ENCODE data around the gene IAH1. TPM values are rescaled to one million over a fixed set of nuclear protein-coding genes. Genes with fewer than 3 reads are reported as not detected.
A peak's percentile ranks its signal among the peaks of the same experiment; 100 is the strongest.

Gene IAH1
- polyA plus RNA-seq, 1 donor (not counting 4 experiments of a cell fraction or from before 2014, with no cell fraction given) = 65.0 TPM

DNA sequence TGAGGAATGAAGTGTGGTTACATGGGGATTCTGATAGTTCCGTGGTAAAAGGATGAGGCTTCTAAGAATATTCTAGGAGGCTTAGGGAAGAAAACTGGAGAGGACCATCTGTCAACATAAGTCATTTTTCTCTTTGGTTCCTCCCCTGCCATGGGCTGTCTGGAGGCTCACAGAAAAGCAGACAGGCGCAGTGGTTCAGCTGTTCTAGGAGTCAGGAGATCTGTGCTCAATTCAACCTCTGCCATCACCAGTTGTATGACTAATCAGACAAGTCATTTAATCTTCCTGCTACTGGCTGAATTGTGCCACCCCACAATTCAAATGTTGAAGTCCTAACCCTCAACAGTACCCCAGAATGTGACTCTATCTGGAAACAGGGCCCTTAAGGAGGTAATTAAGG, 44.9 kb downstream of the IAH1 start:
- Histone ChIP-seq H3K4me1 (ENCODE audit: control insufficient read depth, extremely low read depth, insufficient read depth, low read length) (peaks cover 2% of the 10 kb centered on the region), H3K27me3 (ENCODE audit: control insufficient read depth, extremely low read depth, insufficient read depth, low read length) (no peaks in the 10 kb centered on the region), H3K79me2 (ENCODE audit: control insufficient read depth, insufficient read depth, low read length) (no peaks in the 10 kb centered on the region), H2AFZ (ENCODE audit: control insufficient read depth, low read length) (no peak overlapping the region), H3K36me3 (ENCODE audit: control insufficient read depth in 2 of 2, extremely low read depth in 1 of 2, insufficient read depth in 2 of 2, low read length in 2 of 2) (peaks cover 8 to 9% of the 10 kb centered on the region in 2 experiments), H3K4me3 (ENCODE audit: control insufficient read depth in 2 of 3, extremely low read depth in 1 of 3, insufficient read depth in 2 of 3, low read depth in 1 of 3, low read length in 3 of 3) (no peak overlapping the region), H3K9me3 (ENCODE audit: control insufficient read depth, low read depth, low read length) (no peaks in the 10 kb centered on the region), H3K4me2 (ENCODE audit: control insufficient read depth, extremely low read depth, insufficient read depth, low read depth, low read length) (no peak overlapping the region), H4K20me1 (ENCODE audit: control insufficient read depth, extremely low read depth, insufficient read depth, low read length) (no peaks in the 10 kb centered on the region), H3K27ac (ENCODE audit: control insufficient read depth, insufficient read depth, low read length) (no peak overlapping the region), H3K9me1 (ENCODE audit: control insufficient read depth, extremely low read depth, insufficient read depth, low read length) (peaks cover 2% of the 10 kb centered on the region), H3K9ac (ENCODE audit: control insufficient read depth, extremely low read depth, insufficient read depth, low read length) (no peak overlapping the region)
- dilution Hi-C loops (cut with MboI; ENCODE audit: extremely low pct_ligation_motif_present, low sequenced_read_pairs) = no loop called here
- no peak for DNase-seq (ENCODE audit: low read depth, low spot score)
- peak; percentile 32 for FAIRE-seq
- TF ChIP-seq, protein P1, sequence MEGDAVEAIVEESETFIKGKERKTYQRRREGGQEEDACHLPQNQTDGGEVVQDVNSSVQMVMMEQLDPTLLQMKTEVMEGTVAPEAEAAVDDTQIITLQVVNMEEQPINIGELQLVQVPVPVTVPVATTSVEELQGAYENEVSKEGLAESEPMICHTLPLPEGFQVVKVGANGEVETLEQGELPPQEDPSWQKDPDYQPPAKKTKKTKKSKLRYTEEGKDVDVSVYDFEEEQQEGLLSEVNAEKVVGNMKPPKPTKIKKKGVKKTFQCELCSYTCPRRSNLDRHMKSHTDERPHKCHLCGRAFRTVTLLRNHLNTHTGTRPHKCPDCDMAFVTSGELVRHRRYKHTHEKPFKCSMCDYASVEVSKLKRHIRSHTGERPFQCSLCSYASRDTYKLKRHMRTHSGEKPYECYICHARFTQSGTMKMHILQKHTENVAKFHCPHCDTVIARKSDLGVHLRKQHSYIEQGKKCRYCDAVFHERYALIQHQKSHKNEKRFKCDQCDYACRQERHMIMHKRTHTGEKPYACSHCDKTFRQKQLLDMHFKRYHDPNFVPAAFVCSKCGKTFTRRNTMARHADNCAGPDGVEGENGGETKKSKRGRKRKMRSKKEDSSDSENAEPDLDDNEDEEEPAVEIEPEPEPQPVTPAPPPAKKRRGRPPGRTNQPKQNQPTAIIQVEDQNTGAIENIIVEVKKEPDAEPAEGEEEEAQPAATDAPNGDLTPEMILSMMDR (optimal IDR thresholded peaks at IDR 0.05 in 1 of 3, IDR thresholded peaks at IDR 0.05 in 1 of 3, conservative IDR thresholded peaks at IDR 0.05 in 1 of 3; ENCODE audit: extremely low read depth in 1 of 3, insufficient read depth in 2 of 3, low read length in 3 of 3) = no peak
- no peak for TF ChIP-seq EZH2 (IDR thresholded peaks at IDR 0.05; ENCODE audit: low read length)

DNA sequence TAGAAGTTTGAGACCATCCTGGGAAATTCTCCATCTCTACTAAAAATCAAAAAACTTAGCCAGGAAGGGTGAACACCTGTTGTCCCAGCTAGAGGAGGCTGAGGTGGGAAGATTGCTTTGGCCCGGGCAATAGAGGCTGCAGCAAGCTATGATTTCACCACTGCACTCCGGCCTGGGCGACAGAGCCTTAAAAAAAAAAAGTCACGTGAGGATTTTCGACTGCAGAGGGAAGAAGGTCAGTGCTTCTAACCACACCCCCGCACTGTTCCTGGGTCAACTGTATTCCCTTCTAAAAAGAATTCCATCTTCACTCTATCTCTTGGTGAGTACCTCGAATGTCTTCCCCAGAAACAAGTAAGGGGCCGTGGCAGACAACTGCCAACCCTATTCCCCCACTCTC, 49.9 kb downstream of the IAH1 start:
- Histone ChIP-seq H3K9me3 (ENCODE audit: control insufficient read depth, low read depth, low read length) (no peaks in the 10 kb centered on the region), H4K20me1 (ENCODE audit: control insufficient read depth, extremely low read depth, insufficient read depth, low read length) (no peaks in the 10 kb centered on the region), H3K9me1 (ENCODE audit: control insufficient read depth, extremely low read depth, insufficient read depth, low read length) (peaks cover 2% of the 10 kb centered on the region), H3K4me3 (ENCODE audit: control insufficient read depth in 2 of 3, extremely low read depth in 1 of 3, insufficient read depth in 2 of 3, low read depth in 1 of 3, low read length in 3 of 3) (no peak overlapping the region), H3K4me1 (ENCODE audit: control insufficient read depth, extremely low read depth, insufficient read depth, low read length) (peaks cover 2% of the 10 kb centered on the region), H3K4me2 (ENCODE audit: control insufficient read depth, extremely low read depth, insufficient read depth, low read depth, low read length) (no peak overlapping the region), H2AFZ (ENCODE audit: control insufficient read depth, low read length) (no peak overlapping the region), H3K27me3 (ENCODE audit: control insufficient read depth, extremely low read depth, insufficient read depth, low read length) (no peaks in the 10 kb centered on the region), H3K27ac (ENCODE audit: control insufficient read depth, insufficient read depth, low read length) (no peak overlapping the region), H3K79me2 (ENCODE audit: control insufficient read depth, insufficient read depth, low read length) (no peaks in the 10 kb centered on the region), H3K36me3 (ENCODE audit: control insufficient read depth in 2 of 2, extremely low read depth in 1 of 2, insufficient read depth in 2 of 2, low read length in 2 of 2) (peaks cover 8 to 13% of the 10 kb centered on the region in 2 experiments), H3K9ac (ENCODE audit: control insufficient read depth, extremely low read depth, insufficient read depth, low read length) (no peak overlapping the region)
- no peak for TF ChIP-seq EZH2 (IDR thresholded peaks at IDR 0.05; ENCODE audit: low read length)
- TF ChIP-seq, protein P1 (optimal IDR thresholded peaks at IDR 0.05 in 1 of 3, IDR thresholded peaks at IDR 0.05 in 1 of 3, conservative IDR thresholded peaks at IDR 0.05 in 1 of 3; ENCODE audit: extremely low read depth in 1 of 3, insufficient read depth in 2 of 3, low read length in 3 of 3) = no peak
- no peak for FAIRE-seq
- no peak for DNase-seq (ENCODE audit: low read depth, low spot score)
- dilution Hi-C loops (cut with MboI; ENCODE audit: extremely low pct_ligation_motif_present, low sequenced_read_pairs) = no loop called here
